D721Med (cell line): ENCODE measurements around the gene CXXC5.

ENCODE experiments used
- DNase-seq: peaks from one replicate; pipeline ENCODE4 v3.0.0; 2011; ENCODE audit warnings: low spot score; ENCODE audit not compliant: insufficient read length
- FAIRE-seq: peaks from 2 replicates; lab custom pipeline; 2011; peaks lifted over from hg19 to GRCh38; lab: Jason Lieb, UNC
- TF ChIP-seq, protein P1 (sequence below): IDR thresholded peaks from 2 replicates; pipeline ENCODE4 v1.5.1; 2012; ENCODE audit warnings: mild to moderate bottlenecking, control low read depth; ENCODE audit not compliant: insufficient read depth; ENCODE audit errors: missing control alignments

The CXXC5 gene

DNA sequence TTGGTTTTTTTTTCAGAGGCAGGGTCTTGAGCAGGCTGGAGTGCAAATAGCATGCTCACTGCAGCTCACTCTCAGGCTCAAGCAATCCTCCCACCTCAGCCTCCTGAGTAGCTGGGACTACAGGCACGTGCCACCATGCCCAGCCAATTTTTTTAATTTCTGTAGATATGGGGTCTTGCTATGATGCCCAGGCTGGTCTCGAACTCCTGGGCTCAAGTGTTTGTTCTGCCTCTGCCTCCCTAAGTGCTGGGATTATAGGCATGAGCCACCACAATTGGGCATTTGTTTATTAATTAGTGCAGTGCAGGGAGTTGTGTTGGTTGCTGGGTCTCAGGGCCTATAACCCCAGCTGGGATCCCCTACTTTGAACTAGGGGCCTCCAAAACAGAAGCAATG, 47.0 kb downstream of the CXXC5 start:
- FAIRE-seq (no peak), DNase-seq (no peak)
- TF ChIP-seq, protein P1, sequence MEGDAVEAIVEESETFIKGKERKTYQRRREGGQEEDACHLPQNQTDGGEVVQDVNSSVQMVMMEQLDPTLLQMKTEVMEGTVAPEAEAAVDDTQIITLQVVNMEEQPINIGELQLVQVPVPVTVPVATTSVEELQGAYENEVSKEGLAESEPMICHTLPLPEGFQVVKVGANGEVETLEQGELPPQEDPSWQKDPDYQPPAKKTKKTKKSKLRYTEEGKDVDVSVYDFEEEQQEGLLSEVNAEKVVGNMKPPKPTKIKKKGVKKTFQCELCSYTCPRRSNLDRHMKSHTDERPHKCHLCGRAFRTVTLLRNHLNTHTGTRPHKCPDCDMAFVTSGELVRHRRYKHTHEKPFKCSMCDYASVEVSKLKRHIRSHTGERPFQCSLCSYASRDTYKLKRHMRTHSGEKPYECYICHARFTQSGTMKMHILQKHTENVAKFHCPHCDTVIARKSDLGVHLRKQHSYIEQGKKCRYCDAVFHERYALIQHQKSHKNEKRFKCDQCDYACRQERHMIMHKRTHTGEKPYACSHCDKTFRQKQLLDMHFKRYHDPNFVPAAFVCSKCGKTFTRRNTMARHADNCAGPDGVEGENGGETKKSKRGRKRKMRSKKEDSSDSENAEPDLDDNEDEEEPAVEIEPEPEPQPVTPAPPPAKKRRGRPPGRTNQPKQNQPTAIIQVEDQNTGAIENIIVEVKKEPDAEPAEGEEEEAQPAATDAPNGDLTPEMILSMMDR = no peak

DNA sequence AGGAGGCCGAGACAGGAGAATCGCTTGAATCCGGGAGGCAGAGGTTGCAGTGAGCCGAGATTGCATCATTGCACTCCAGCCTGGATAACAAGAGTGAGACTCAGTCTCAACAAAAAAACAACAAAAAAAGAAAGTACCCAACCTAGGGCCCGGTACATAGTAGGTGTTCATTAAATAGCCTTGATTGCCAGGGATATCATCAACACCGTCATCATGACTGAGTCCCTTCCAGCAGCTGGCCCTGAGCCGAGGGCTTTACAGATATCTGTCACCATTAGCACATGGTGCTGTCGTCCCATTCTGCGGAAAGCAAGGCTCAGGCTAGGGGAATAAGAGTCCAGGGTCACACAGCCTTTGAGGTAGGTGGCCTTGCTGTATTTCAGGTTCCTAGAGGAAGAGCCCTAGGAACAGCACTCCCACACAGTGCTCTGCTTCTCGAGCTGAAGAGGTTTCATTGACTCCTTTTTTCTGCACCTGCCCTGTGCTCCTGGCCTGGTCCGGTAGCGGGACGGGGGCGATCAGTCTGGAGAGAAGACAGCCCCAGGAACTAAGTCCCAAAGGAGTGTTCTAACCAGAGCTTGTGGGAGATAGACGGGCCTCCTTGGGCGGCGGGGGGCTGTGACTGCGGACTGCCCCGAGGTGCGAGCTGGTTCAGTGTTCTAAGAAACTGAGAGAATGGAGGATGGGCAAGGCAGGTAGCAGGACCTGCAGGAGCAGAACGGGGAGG, 48.2 kb downstream of the CXXC5 start:
- TF ChIP-seq, protein P1 = no peak
- DNase-seq (no peak), FAIRE-seq (no peak)

DNA sequence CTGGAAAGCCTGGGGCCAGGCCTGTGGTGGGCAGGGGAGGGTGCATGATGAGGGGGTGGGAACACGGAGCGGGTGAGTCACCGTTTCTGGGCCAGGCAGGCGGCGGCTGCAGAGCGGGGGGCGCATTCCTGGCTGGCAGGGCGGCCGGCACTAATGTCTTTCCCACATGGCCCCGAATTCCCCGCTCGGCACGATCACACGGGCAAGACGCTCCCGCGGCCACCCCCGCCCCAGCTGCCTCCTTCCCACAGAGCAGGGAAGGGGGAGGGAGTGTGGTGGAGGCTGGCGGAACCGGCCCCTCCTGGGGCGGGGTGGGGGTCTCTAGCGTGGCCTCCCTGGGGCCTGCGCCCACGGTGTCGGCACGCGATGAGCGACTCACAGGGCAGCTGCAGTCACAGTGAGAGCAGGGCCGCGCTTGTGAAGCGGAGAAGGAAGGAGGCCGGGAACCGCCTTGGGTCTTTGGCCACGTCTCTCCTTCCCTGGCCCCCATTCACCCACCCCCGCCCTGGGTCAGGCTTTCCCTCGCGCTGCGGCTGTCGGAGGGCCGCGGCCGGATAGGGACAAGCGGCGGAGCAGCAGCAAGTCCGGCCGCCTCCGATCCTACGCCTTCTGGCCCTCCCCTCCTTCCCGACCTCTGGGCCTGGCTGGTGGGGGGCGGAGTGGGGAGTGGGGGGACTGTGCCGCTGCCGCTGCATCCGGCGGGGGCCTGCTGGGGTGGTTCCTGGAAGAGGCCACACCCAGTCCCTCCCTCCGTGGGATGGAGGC, 48.9 kb downstream of the CXXC5 start:
- FAIRE-seq (no peak), DNase-seq (no peak)
- TF ChIP-seq, protein P1 = no peak

DNA sequence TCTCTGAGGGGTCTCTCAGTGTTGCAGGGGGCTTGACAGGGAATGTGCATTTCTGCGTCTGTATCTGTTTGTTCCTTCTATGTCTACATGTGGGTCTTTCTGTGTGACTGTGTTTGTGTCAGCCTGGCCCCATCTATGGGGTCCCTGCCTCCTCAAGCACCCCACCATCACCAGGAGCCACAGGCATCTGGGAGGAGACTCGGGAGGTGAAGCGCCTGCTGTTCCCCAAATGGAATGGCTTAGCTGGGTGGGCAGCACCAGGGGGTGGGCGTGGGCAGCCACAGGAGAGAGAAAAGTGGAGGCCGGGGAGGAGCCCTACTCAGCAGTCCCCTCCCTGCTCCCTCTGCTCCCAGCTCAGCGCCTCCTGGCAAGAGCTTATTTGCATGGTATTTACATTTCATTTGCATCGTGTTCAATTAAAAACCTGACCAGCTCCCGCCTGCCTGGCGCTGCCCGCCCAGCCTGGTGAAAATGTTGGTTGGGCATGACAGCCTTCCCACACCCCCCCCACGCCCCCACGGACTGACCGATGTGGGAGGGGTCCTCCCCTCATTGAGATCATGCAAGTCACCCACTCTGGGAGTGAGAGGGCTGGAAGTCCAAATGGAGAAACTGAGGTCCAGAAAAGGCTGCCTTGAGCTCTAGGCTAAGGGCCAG, 50.5 kb downstream of the CXXC5 start:
- FAIRE-seq = no peak
- TF ChIP-seq, protein P1 = no peak

DNA sequence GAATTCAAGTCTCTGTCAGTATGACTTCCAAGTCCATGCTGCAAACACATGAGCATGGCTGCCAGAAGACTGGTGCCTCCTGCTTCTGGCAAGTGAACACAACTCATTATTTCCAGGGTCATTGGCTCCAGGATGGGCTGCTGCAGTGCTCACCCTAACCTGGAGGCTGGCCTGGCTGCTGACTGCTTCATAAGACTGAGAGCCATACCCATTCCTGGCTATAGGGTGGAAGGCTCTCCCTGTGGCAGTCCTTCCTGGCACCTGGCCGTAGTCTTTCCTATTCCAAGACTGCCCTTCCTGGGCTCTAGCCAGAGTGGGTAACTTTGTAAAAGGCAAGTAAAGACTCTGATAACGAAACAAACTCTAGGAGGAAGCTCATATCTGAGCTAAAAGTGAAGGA, 51.2 kb downstream of the CXXC5 start:
- TF ChIP-seq, protein P1 = no peak
- FAIRE-seq (no peak), DNase-seq (no peak)

More for the DNA sequence above, 50.5 kb downstream of the CXXC5 start:
- no peak for DNase-seq

DNA sequence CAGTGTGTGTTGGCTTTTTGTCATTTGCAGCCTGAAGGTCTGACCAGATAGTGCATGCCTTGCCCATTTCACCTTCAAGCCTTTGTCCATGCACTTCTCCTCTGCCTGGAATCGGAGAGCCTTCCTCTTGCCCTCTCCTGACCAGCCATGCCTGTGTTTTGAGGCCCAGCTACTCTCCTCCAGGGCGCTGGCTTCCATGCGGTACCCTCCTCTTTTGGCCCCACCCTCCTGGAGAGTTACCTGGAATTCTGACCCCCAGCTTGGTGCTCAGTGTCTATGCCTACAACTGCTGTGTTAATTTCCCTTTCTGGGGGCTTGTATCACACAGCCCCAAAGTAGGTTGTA, 52.5 kb downstream of the CXXC5 start:
- FAIRE-seq = no peak
- DNase-seq = no peak
- TF ChIP-seq, protein P1 = no peak
